Measurements from ENCODE around the gene AGRP. TPM values are rescaled to one million over a fixed set of nuclear protein-coding genes. Genes with fewer than 3 reads are reported as not detected.
"Not testable (repeated sequence)": the region's sequence is repeated elsewhere in the genome, so short reads cannot be mapped to it uniquely, and the experiment has no call there.

AGRP gene
- total RNA-seq, 1 donor from 2014 or later: not detected

DNA sequence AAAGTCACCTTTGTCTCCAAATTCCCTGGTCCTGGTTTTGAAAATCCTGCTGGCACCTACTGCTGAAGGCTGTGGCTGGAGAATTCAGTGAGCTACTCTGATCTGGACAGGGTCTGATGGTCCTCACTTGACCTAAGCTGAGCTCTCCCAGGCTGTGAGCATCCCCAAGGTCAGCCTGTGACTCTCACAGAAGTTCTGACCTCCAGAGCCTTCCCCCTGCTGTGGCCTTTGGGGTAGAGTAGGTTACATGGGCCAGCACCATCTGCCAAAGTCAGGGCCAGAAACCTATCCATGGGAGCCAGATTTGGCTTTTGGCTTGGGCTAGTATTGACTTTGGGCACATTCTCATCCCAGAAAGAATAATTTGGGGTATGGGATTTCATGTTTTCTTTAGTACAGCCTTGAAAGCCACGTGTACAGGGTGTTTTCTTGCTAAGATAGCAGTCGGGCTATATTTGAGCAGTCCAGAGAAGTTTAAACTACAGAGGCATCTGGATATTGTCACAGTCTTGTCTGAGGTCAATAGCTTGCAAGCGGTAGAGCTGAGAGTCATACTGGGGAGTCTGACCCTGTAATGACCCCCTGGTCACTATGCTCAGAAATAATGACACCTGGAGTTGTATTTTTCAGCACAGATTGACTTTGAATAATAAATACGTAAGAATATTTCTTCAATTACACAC, 6.2 kb upstream of the AGRP start:
- no peaks in the 10 kb centered on the region for H3K9me3 Mint-ChIP-seq
- peaks cover 11% of the 10 kb centered on the region for H3K4me1 Mint-ChIP-seq
- H3K27ac Mint-ChIP-seq: peak overlapping the region; percentile 95
- H3K4me3 Mint-ChIP-seq: no peak overlapping the region
- TF ChIP-seq, protein P1, sequence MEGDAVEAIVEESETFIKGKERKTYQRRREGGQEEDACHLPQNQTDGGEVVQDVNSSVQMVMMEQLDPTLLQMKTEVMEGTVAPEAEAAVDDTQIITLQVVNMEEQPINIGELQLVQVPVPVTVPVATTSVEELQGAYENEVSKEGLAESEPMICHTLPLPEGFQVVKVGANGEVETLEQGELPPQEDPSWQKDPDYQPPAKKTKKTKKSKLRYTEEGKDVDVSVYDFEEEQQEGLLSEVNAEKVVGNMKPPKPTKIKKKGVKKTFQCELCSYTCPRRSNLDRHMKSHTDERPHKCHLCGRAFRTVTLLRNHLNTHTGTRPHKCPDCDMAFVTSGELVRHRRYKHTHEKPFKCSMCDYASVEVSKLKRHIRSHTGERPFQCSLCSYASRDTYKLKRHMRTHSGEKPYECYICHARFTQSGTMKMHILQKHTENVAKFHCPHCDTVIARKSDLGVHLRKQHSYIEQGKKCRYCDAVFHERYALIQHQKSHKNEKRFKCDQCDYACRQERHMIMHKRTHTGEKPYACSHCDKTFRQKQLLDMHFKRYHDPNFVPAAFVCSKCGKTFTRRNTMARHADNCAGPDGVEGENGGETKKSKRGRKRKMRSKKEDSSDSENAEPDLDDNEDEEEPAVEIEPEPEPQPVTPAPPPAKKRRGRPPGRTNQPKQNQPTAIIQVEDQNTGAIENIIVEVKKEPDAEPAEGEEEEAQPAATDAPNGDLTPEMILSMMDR (IDR thresholded peaks at IDR 0.05; ENCODE audit: unreplicated experiment): no peak
- DNase-seq (ENCODE audit: low spot score in 2 of 2, unreplicated experiment in 2 of 2): no peak
- no peaks in the 10 kb centered on the region for H3K27me3 Mint-ChIP-seq (ENCODE audit: low read depth)
- H3K36me3 Mint-ChIP-seq: peaks cover 4% of the 10 kb centered on the region

- DNase-seq (ENCODE audit: low spot score in 2 of 2, unreplicated experiment in 2 of 2); H3K27me3 Mint-ChIP-seq (ENCODE audit: low read depth); H3K9me3 Mint-ChIP-seq; H3K4me3 Mint-ChIP-seq; H3K27ac Mint-ChIP-seq; H3K36me3 Mint-ChIP-seq: not testable (repeated sequence)
- peaks cover 13% of the 10 kb centered on the region for H3K4me1 Mint-ChIP-seq
These were observed 4.2 kb upstream of the AGRP start for GRCh38 chr16:67487561-67487960.

- no peak for DNase-seq (ENCODE audit: low spot score in 2 of 2, unreplicated experiment in 2 of 2)
- no peaks in the 10 kb centered on the region for H3K27me3 Mint-ChIP-seq (ENCODE audit: low read depth)
- H3K27ac Mint-ChIP-seq: no peak overlapping the region
- no peak overlapping the region for H3K4me3 Mint-ChIP-seq
- no peaks in the 10 kb centered on the region for H3K9me3 Mint-ChIP-seq
- TF ChIP-seq, protein P1 (IDR thresholded peaks at IDR 0.05; ENCODE audit: unreplicated experiment): no peak
- peaks cover 20% of the 10 kb centered on the region for H3K4me1 Mint-ChIP-seq
- peaks cover 4% of the 10 kb centered on the region for H3K36me3 Mint-ChIP-seq
These were observed 3.5 kb upstream of the AGRP start for GRCh38 chr16:67486805-67487204.

GRCh38 chr16:67483731-67484525, 581 bp upstream of the AGRP start:
- TF ChIP-seq, protein P1 (IDR thresholded peaks at IDR 0.05; ENCODE audit: unreplicated experiment): no peak
- peaks cover 2% of the 10 kb centered on the region for H3K36me3 Mint-ChIP-seq
- no peak overlapping the region for H3K4me3 Mint-ChIP-seq
- no peak for DNase-seq (ENCODE audit: low spot score in 2 of 2, unreplicated experiment in 2 of 2)
- peaks cover 20% of the 10 kb centered on the region for H3K4me1 Mint-ChIP-seq
- peak overlapping the region; percentile 30 for H3K27ac Mint-ChIP-seq
- H3K9me3 Mint-ChIP-seq: no peaks in the 10 kb centered on the region
- no peaks in the 10 kb centered on the region for H3K27me3 Mint-ChIP-seq (ENCODE audit: low read depth)

- peaks cover 2% of the 10 kb centered on the region for H3K36me3 Mint-ChIP-seq
- TF ChIP-seq, protein P1 (IDR thresholded peaks at IDR 0.05; ENCODE audit: unreplicated experiment): no peak
- H3K27ac Mint-ChIP-seq: peak overlapping the region; percentile 72
- peaks cover 20% of the 10 kb centered on the region for H3K4me1 Mint-ChIP-seq
- H3K4me3 Mint-ChIP-seq: peak overlapping the region; percentile 98
- no peak for DNase-seq (ENCODE audit: low spot score in 2 of 2, unreplicated experiment in 2 of 2)
- H3K27me3 Mint-ChIP-seq (ENCODE audit: low read depth): no peaks in the 10 kb centered on the region
- no peaks in the 10 kb centered on the region for H3K9me3 Mint-ChIP-seq
These were observed 968 bp downstream of the AGRP start for GRCh38 chr16:67482233-67482924.

All from mesothelial cell of epicardium (in vitro differentiated cells).